Vagina (tissue), 2 donors: ENCODE results near the gene COL23A1.

Experiments used
- CTCF ChIP-seq, 3 experiments: fragments of 450-650 bp in 2 of 3; fragments of 200-600 bp in 1 of 3; sonication (generic) in 1 of 3; IDR thresholded peaks; one replicate each; pipeline ENCODE4 v1.5.1; 2017 to 2019; ENCODE audit warnings: antibody characterized with exemption in 3 of 3, mild to moderate bottlenecking in 2 of 3, moderate library complexity in 2 of 3
- POLR2A ChIP-seq, 2 donors: fragments of 450-650 bp; IDR thresholded peaks; one replicate each; pipeline ENCODE4 v1.6.1; 2017; ENCODE audit warnings: antibody characterized with exemption in 2 of 2, mild to moderate bottlenecking in 2 of 2, moderate library complexity in 2 of 2
- POLR2AphosphoS5 ChIP-seq, 2 donors: sonication (generic); formaldehyde crosslinking; IDR thresholded peaks; one replicate each; pipeline ENCODE4 v1.9.0; 2017; ENCODE audit warnings: antibody characterized with exemption in 2 of 2, mild to moderate bottlenecking in 2 of 2, low read depth in 1 of 2; ENCODE audit not compliant: insufficient read depth in 1 of 2

- TF ChIP-seq CTCF (IDR thresholded peaks at IDR 0.05) (no peak), POLR2A (IDR thresholded peaks at IDR 0.05) (no peak), POLR2AphosphoS5 (IDR thresholded peaks at IDR 0.05; ENCODE audit: insufficient read depth in 1 of 2, low read depth in 1 of 2) (no peak)
Measured at GRCh38 chr5:178376921-178377582, 213.1 kb downstream of the COL23A1 start.
